BLaER1 (cell line): ENCODE measurements around the gene ERICH2.

Experiments
- H3K27ac ChIP-seq: shearing (Covaris generic); formaldehyde crosslinking; 2 replicates; pipeline ENCODE4 v1.8.1; 2022
- H3K27me3 ChIP-seq: shearing (Covaris generic); formaldehyde crosslinking; 2 replicates; pipeline ENCODE4 v1.8.1; 2022
- H3K36me3 ChIP-seq: shearing (Covaris generic); formaldehyde crosslinking; 2 replicates; pipeline ENCODE4 v1.8.1; 2022
- H3K4me1 ChIP-seq: shearing (Covaris generic); formaldehyde crosslinking; 2 replicates; pipeline ENCODE4 v1.8.1; 2022
- H3K4me2 ChIP-seq: shearing (Covaris generic); formaldehyde crosslinking; 2 replicates; pipeline ENCODE4 v1.8.1; 2022
- H3K4me3 ChIP-seq: shearing (Covaris generic); formaldehyde crosslinking; 2 replicates; pipeline ENCODE4 v1.8.1; 2022
- H3K9ac ChIP-seq: shearing (Covaris generic); formaldehyde crosslinking; 2 replicates; pipeline ENCODE4 v1.8.1; 2022
- H3K9me3 ChIP-seq: shearing (Covaris generic); formaldehyde crosslinking; 2 replicates; pipeline ENCODE4 v1.8.1; 2022
- H4K20me1 ChIP-seq: shearing (Covaris generic); formaldehyde crosslinking; 2 replicates; pipeline ENCODE4 v1.8.1; 2022
- Cebpa-rat ChIP-seq: shearing (Covaris generic); IDR thresholded peaks from 2 replicates; pipeline ENCODE4 v1.8.1; 2022

The ERICH2 gene

DNA sequence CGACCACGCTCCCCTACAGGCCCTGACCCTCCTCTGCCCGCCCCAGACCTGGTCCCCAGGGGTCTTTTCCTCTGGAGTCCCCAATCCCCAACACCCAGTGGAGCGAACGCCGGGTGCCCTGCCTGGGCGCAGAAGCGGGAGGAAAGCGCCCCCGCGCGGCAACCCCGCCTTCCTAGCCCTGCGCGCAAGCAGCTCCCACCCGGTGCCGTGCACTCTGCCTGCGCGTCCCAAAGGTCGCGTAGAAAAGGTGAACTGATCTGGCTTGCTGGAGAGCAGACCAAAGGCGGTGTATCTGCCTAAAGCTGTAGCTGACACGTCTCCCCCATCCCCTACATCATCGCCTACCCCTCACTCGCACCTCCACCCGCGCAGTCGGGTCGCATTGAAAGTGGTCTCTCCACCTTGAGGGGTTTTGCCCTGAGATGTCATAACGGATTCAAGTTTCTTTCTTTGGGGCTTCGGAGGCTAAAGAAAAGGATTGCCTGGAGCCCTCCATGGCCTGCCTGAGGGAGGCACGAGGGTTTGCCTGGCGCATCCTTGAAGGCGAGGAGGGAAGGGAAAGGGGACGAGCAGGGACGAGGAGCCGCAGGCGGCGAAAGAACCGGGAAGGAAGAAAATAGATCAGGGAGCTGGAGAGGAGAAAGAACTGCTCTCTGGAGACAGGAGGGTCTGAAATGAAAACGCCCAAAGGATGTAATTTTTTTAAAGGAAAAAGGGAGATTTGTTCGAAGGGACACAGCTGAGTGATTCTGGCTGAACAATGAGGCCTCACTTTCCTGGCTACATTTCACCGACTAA is 52.3 kb downstream of the ERICH2 start:
- no peak overlapping the region for H3K27ac ChIP-seq
- H3K4me2 ChIP-seq = no peak overlapping the region
- H3K9ac ChIP-seq = no peak overlapping the region
- peaks cover 96% of the 10 kb centered on the region for H3K27me3 ChIP-seq
- H3K9me3 ChIP-seq = peaks cover 59% of the 10 kb centered on the region
- H4K20me1 ChIP-seq = peaks cover 33% of the 10 kb centered on the region; the same call in 1 of the 2 replicates
- H3K4me3 ChIP-seq = 0 out of 2 replicates have a peak overlapping the region, but pooled peaks have one; percentile 31
- no peaks in the 10 kb centered on the region for H3K36me3 ChIP-seq
- no peak for TF ChIP-seq Cebpa-rat
- H3K4me1 ChIP-seq = peaks cover 19% of the 10 kb centered on the region

GRCh38 chr2:170823088-170823897 is 53.1 kb downstream of the ERICH2 start:
- Histone ChIP-seq H4K20me1 (peaks cover 28% of the 10 kb centered on the region; the same call in 1 of the 2 replicates), H3K27me3 (peaks cover 93% of the 10 kb centered on the region), H3K9me3 (peaks cover 52% of the 10 kb centered on the region), H3K4me2 (0 out of 2 replicates have a peak overlapping the region, but pooled peaks have one; percentile 7), H3K9ac (no peak overlapping the region), H3K27ac (no peak overlapping the region), H3K4me3 (no peak overlapping the region), H3K4me1 (peaks cover 17% of the 10 kb centered on the region), H3K36me3 (no peaks in the 10 kb centered on the region)
- no peak for TF ChIP-seq Cebpa-rat

DNA sequence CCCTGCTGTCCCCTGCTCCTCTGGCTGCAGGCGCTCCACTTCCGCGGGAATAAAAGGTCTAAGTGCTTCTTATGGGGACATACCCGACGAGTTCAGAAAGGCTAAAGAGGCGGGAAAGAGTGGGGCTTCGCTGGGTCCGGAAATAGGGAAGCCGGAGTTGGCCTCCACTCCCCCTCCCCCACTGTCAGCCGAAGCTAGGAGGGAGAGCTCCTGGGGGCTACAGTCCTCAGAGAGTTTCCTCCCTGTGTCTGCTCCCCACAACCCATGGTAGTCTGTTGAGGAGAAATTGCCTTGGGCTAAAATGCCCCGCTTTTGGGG is 53.7 kb downstream of the ERICH2 start:
- peaks cover 87% of the 10 kb centered on the region for H3K27me3 ChIP-seq
- peaks cover 23% of the 10 kb centered on the region; the same call in 1 of the 2 replicates for H4K20me1 ChIP-seq
- H3K4me3 ChIP-seq = no peak overlapping the region
- TF ChIP-seq Cebpa-rat = no peak
- no peaks in the 10 kb centered on the region for H3K36me3 ChIP-seq
- H3K9me3 ChIP-seq = peaks cover 47% of the 10 kb centered on the region
- peaks cover 17% of the 10 kb centered on the region for H3K4me1 ChIP-seq
- no peak overlapping the region for H3K9ac ChIP-seq
- H3K27ac ChIP-seq = no peak overlapping the region
- 0 out of 2 replicates have a peak overlapping the region, but pooled peaks have one; percentile 7 for H3K4me2 ChIP-seq

GRCh38 chr2:170824526-170825015 is 54.4 kb downstream of the ERICH2 start:
- no peak overlapping the region for H3K27ac ChIP-seq
- peaks cover 17% of the 10 kb centered on the region; the same call in 1 of the 2 replicates for H4K20me1 ChIP-seq
- no peak for TF ChIP-seq Cebpa-rat
- 0 out of 2 replicates have a peak overlapping the region, but pooled peaks have one; percentile 12 for H3K4me2 ChIP-seq
- H3K9ac ChIP-seq = no peak overlapping the region
- H3K4me3 ChIP-seq = no peak overlapping the region
- H3K27me3 ChIP-seq = peaks cover 80% of the 10 kb centered on the region
- H3K4me1 ChIP-seq = peaks cover 17% of the 10 kb centered on the region
- no peaks in the 10 kb centered on the region for H3K36me3 ChIP-seq
- H3K9me3 ChIP-seq = peaks cover 42% of the 10 kb centered on the region

- TF ChIP-seq Cebpa-rat = no peak
Observed at GRCh38 chr2:170827841-170828532, 57.8 kb downstream of the ERICH2 start.

DNA sequence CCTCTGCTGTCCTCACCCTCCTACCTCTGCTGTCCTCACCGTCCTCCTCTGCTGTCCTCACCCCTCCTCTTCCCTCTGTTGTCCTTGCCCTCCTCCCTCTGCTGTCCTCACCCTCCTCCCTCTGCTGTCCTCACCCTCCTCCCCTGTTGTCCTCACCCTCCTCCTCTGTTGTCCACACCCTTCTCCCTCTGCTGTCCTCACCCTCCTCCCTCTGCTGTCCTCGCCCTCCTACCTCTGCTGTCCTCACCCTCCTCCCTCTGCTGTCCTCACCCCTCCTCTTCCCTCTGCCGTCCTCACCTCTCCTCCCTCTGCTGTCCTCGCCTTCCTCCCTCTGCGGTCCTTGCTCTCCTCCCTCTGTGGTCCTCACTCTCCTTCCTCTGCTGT is 58.3 kb downstream of the ERICH2 start:
- Histone ChIP-seq H4K20me1 (no peaks in the 10 kb centered on the region), H3K4me3 (no peak overlapping the region), H3K27me3 (peaks cover 41% of the 10 kb centered on the region), H3K9me3 (peaks cover 7% of the 10 kb centered on the region; the same call in 1 of the 2 replicates), H3K9ac (no peak overlapping the region), H3K4me1 (no peaks in the 10 kb centered on the region), H3K4me2 (no peak overlapping the region), H3K27ac (no peak overlapping the region), H3K36me3 (no peaks in the 10 kb centered on the region)
- TF ChIP-seq Cebpa-rat = no peak

More at GRCh38 chr2:170827841-170828532, 57.8 kb downstream of the ERICH2 start:
- no peak overlapping the region for H3K4me2 ChIP-seq
- H3K9ac ChIP-seq = no peak overlapping the region
- peaks cover 46% of the 10 kb centered on the region for H3K27me3 ChIP-seq
- no peaks in the 10 kb centered on the region for H3K36me3 ChIP-seq
- no peak overlapping the region for H3K4me3 ChIP-seq
- H3K9me3 ChIP-seq = peaks cover 11% of the 10 kb centered on the region
- no peaks in the 10 kb centered on the region for H3K4me1 ChIP-seq
- no peaks in the 10 kb centered on the region for H4K20me1 ChIP-seq
- no peak overlapping the region for H3K27ac ChIP-seq

DNA sequence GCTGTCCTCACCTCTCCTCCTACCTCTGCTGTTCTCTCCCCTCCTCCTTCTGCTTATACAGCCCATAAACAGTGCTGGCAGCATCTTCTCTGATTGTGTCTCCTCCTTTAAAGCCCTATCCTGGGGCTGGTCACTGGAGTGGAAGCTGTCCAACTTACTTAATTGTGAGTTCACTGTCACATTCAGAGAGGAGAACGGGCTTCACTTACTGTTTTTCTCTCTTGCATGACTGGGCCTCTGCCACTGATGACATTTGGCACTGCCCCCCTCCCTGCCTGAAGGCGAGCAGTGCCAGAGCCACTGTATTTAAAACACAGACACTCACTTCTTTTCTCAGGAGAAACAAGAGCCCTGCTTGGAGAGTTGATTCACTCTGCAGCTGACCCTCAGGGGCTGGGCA is 58.9 kb downstream of the ERICH2 start:
- Histone ChIP-seq H4K20me1 (no peaks in the 10 kb centered on the region), H3K4me1 (no peaks in the 10 kb centered on the region), H3K27ac (no peak overlapping the region), H3K9me3 (peaks cover 2% of the 10 kb centered on the region; the same call in 1 of the 2 replicates), H3K4me2 (no peak overlapping the region), H3K36me3 (no peaks in the 10 kb centered on the region), H3K9ac (no peak overlapping the region), H3K27me3 (peaks cover 36% of the 10 kb centered on the region), H3K4me3 (no peak overlapping the region)
- no peak for TF ChIP-seq Cebpa-rat

DNA sequence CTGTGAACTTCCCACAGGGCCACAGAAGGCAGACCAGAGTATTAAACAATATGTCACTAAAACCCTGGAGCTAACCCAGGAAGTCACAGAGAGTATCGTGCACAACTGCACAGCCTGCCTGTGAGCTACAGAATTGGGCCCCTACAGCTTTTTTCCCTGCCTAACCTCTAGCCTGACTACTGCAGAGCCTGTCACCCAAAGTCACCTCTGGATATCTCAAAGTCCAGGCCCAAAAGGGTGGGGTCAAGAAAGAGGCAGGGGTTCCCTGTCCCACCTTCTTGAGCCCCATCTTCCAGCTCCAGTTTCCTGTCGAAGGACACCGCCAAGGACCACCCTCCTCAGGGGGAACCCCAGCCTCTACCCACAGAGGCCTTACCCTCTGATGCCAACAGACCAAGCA is 60.0 kb downstream of the ERICH2 start:
- no peak overlapping the region for H3K27ac ChIP-seq
- no peaks in the 10 kb centered on the region for H3K4me1 ChIP-seq
- H3K9me3 ChIP-seq = no peaks in the 10 kb centered on the region
- peaks cover 24% of the 10 kb centered on the region for H3K27me3 ChIP-seq
- H3K4me3 ChIP-seq = no peak overlapping the region
- no peak overlapping the region for H3K9ac ChIP-seq
- H3K4me2 ChIP-seq = no peak overlapping the region
- no peaks in the 10 kb centered on the region for H4K20me1 ChIP-seq
- TF ChIP-seq Cebpa-rat = no peak
- H3K36me3 ChIP-seq = no peaks in the 10 kb centered on the region

GRCh38 chr2:170831115-170831514 is 60.9 kb downstream of the ERICH2 start:
- Histone ChIP-seq H3K36me3 (no peaks in the 10 kb centered on the region), H3K4me2 (no peak overlapping the region), H3K4me1 (no peaks in the 10 kb centered on the region), H3K9ac (no peak overlapping the region), H3K27me3 (peaks cover 18% of the 10 kb centered on the region), H4K20me1 (no peaks in the 10 kb centered on the region), H3K27ac (no peak overlapping the region), H3K4me3 (no peak overlapping the region), H3K9me3 (no peaks in the 10 kb centered on the region)
- no peak for TF ChIP-seq Cebpa-rat
